Smooth muscle cell (in vitro differentiated cells): ENCODE measurements around the gene ZMYND8. TPM values are rescaled to one million over a fixed set of nuclear protein-coding genes. Genes with fewer than 3 reads are reported as not detected.
"Not testable (repeated sequence)": the region's sequence is repeated elsewhere in the genome, so short reads cannot be mapped to it uniquely, and the experiment has no call there.

Experiments
- DNase-seq: peaks from one replicate; lab custom pipeline; 2025; ENCODE audit not compliant: unreplicated experiment; lab: John Stamatoyannopoulos, UW
- H2AFZ ChIP-seq: fragments of 200-600 bp; sonication (generic); 2 replicates; pipeline ENCODE4 v1.6.0; 2016; ENCODE audit warnings: antibody characterized with exemption, low read depth, mild to moderate bottlenecking
- H3F3A ChIP-seq: fragments of 200-600 bp; sonication (generic); 2 replicates; pipeline ENCODE4 v1.6.0; 2017; ENCODE audit warnings: antibody characterized with exemption, low read depth
- H3K27ac ChIP-seq: fragments of 200-600 bp; sonication (generic); 2 replicates; pipeline ENCODE4 v1.5.1; 2016; ENCODE audit warnings: low read depth, mild to moderate bottlenecking
- H3K27me3 ChIP-seq: fragments of 200-600 bp; sonication (generic); 2 replicates; pipeline ENCODE4 v1.6.1; 2016; ENCODE audit warnings: low read depth, mild to moderate bottlenecking
- H3K36me3 ChIP-seq: fragments of 200-600 bp; sonication (generic); 2 replicates; pipeline ENCODE4 v1.5.1; 2016; ENCODE audit warnings: low read depth
- H3K4me1 ChIP-seq: fragments of 200-600 bp; sonication (generic); 2 replicates; pipeline ENCODE4 v1.5.1; 2016; ENCODE audit warnings: low read depth
- H3K4me2 ChIP-seq: fragments of 200-600 bp; sonication (generic); 2 replicates; pipeline ENCODE4 v1.6.0; 2016; ENCODE audit warnings: mild to moderate bottlenecking
- H3K4me3 ChIP-seq: fragments of 200-600 bp; sonication (generic); 2 replicates; pipeline ENCODE4 v1.5.1; 2016; ENCODE audit warnings: mild to moderate bottlenecking
- H3K79me2 ChIP-seq: fragments of 200-600 bp; sonication (generic); 2 replicates; pipeline ENCODE4 v1.6.0; 2016; ENCODE audit warnings: low read depth, mild to moderate bottlenecking
- H3K9ac ChIP-seq: fragments of 200-600 bp; sonication (generic); 2 replicates; pipeline ENCODE4 v1.6.0; 2016; ENCODE audit warnings: low read depth
- H3K9me3 ChIP-seq: fragments of 200-600 bp; sonication (generic); replicated peaks from 2 replicates; pipeline ENCODE4 v1.5.1; 2016; ENCODE audit warnings: low read depth
- H4K20me1 ChIP-seq: fragments of 200-600 bp; sonication (generic); 2 replicates; pipeline ENCODE4 v1.6.0; 2016; ENCODE audit warnings: low read depth
- CTCF ChIP-seq: fragments of 200-600 bp; sonication (generic); IDR thresholded peaks from 2 replicates; pipeline ENCODE4 v1.5.1; 2017; ENCODE audit warnings: borderline replicate concordance, mild to moderate bottlenecking, antibody characterized with exemption; ENCODE audit not compliant: insufficient read depth, poor library complexity, severe bottlenecking
- WGBS: methylation state at CpG from one replicate; pipeline ENCODE4 v1.1.7; 2016; ENCODE audit warnings: low lambda C conversion rate; 5-methylcytosine and 5-hydroxymethylcytosine counted together
- polyA plus RNA-seq: library from polyadenylated mRNA; unstranded; fragments of >200 nt; fragmentation: Nextera tagmentation; extraction: Ambion mirVana; gene quantifications from 2 replicates; pipeline ENCODE4 v1.2.1, GENCODE V29; 2016
- total RNA-seq: library from RNA; depleted of rRNA; stranded (reverse); fragments of >200 nt; gene quantifications from 2 replicates; pipeline ENCODE4 v1.2.3, GENCODE V29; 2014

The ZMYND8 gene
- total and polyA plus RNA-seq, 2 experiments from 2014 or later: 15.2 to 24.1 TPM

- Histone ChIP-seq H3K79me2 (peaks cover 100% of the 10 kb centered on the region), H3K4me1 (peaks cover 19% of the 10 kb centered on the region), H3K4me3 (no peak overlapping the region), H4K20me1 (no peaks in the 10 kb centered on the region), H3K27ac (peak overlapping the region; percentile 37), H2AFZ (no peak overlapping the region), H3F3A (no peaks in the 10 kb centered on the region), H3K9ac (no peak overlapping the region), H3K9me3 (no peaks in the 10 kb centered on the region), H3K36me3 (no peaks in the 10 kb centered on the region), H3K27me3 (no peaks in the 10 kb centered on the region), H3K4me2 (no peak overlapping the region)
- DNase-seq: no peak
- TF ChIP-seq CTCF: no peak
- WGBS: 85% methylated on average over 11 of the region's 11 CpGs
These were observed 46.6 kb downstream of the ZMYND8 start for GRCh38 chr20:47309806-47310426.

GRCh38 chr20:47309394-47309793 is 47.1 kb downstream of the ZMYND8 start:
- peak overlapping the region; percentile 37 for H3K27ac ChIP-seq
- peaks cover 18% of the 10 kb centered on the region for H3K4me1 ChIP-seq

GRCh38 chr20:47307569-47307968 is 48.9 kb downstream of the ZMYND8 start:
- WGBS: 98% methylated on average over 9 of the region's 9 CpGs
- Histone ChIP-seq H3K79me2 (peaks cover 93% of the 10 kb centered on the region), H3K4me1 (peaks cover 26% of the 10 kb centered on the region)
- H2AFZ ChIP-seq, H3K4me3 ChIP-seq, H4K20me1 ChIP-seq, H3F3A ChIP-seq, H3K9me3 ChIP-seq, DNase-seq, H3K9ac ChIP-seq, H3K27ac ChIP-seq, H3K36me3 ChIP-seq, H3K27me3 ChIP-seq, H3K4me2 ChIP-seq: not testable (repeated sequence)

More at GRCh38 chr20:47309394-47309793, 47.1 kb downstream of the ZMYND8 start:
- no peak for DNase-seq
- no peak for TF ChIP-seq CTCF
- Histone ChIP-seq H3F3A (peaks cover 2% of the 10 kb centered on the region), H4K20me1 (no peaks in the 10 kb centered on the region), H3K4me2 (no peak overlapping the region), H2AFZ (no peak overlapping the region), H3K27me3 (no peaks in the 10 kb centered on the region), H3K9ac (no peak overlapping the region), H3K36me3 (no peaks in the 10 kb centered on the region), H3K79me2 (peaks cover 96% of the 10 kb centered on the region), H3K4me3 (no peak overlapping the region), H3K9me3 (no peaks in the 10 kb centered on the region)
- 93% methylated on average over 10 of the region's 10 CpGs for WGBS

- H3K9ac ChIP-seq: no peak overlapping the region
- 96% methylated on average over 7 of the region's 7 CpGs for WGBS
- no peak overlapping the region for H2AFZ ChIP-seq
- no peak overlapping the region for H3K4me3 ChIP-seq
- H3F3A ChIP-seq: peaks cover 7% of the 10 kb centered on the region
- H3K36me3 ChIP-seq: no peaks in the 10 kb centered on the region
- no peak for TF ChIP-seq CTCF
- H3K4me1 ChIP-seq: peaks cover 20% of the 10 kb centered on the region
- H3K9me3 ChIP-seq: no peaks in the 10 kb centered on the region
- no peak overlapping the region for H3K27ac ChIP-seq
- H3K79me2 ChIP-seq: peaks cover 93% of the 10 kb centered on the region
- no peak for DNase-seq
- no peaks in the 10 kb centered on the region for H3K27me3 ChIP-seq
- H4K20me1 ChIP-seq: no peaks in the 10 kb centered on the region
- H3K4me2 ChIP-seq: no peak overlapping the region
These were observed 49.6 kb downstream of the ZMYND8 start for GRCh38 chr20:47306755-47307370.
